LoVo (cell line): ENCODE results near the gene AP2A1.

Experiments
- DNase-seq: peaks from one replicate; pipeline ENCODE4 v3.0.0-alpha.2; 2016; ENCODE audit warnings: low spot score

The AP2A1 gene

GRCh38 chr19:49855676-49856573 is 89.1 kb downstream of the AP2A1 start:
- DNase-seq = no peak

GRCh38 chr19:49856574-49857021 is 89.8 kb downstream of the AP2A1 start:
- DNase-seq = no peak
